NT2/D1 (cell line): ENCODE measurements around the gene YIF1A.
"Not testable (repeated sequence)": the region's sequence is repeated elsewhere in the genome, so short reads cannot be mapped to it uniquely, and the experiment has no call there.

ENCODE experiments used
- DNase-seq: peaks from one replicate; pipeline ENCODE4 v3.0.0-alpha.2; 2011; ENCODE audit warnings: low read depth, low spot score
- H3K27me3 ChIP-seq: 2 replicates; pipeline ENCODE4 v1.6.0; 2011; ENCODE audit warnings: mild to moderate bottlenecking; ENCODE audit not compliant: insufficient read length, insufficient read depth
- H3K36me3 ChIP-seq: 2 replicates; pipeline ENCODE4 v1.6.1; 2011; ENCODE audit warnings: mild to moderate bottlenecking, low read length, mixed read lengths; ENCODE audit not compliant: insufficient read depth, insufficient read length
- H3K4me1 ChIP-seq: 2 replicates; pipeline ENCODE4 v1.5.1; 2011; ENCODE audit not compliant: insufficient read depth, insufficient read length
- H3K4me3 ChIP-seq: 2 replicates; pipeline ENCODE4 v1.5.1; 2011; ENCODE audit warnings: low read depth; ENCODE audit not compliant: insufficient read length
- H3K9ac ChIP-seq: 2 replicates; pipeline ENCODE4 v1.6.0; 2011; ENCODE audit warnings: low read depth; ENCODE audit not compliant: insufficient read length
- H3K9me3 ChIP-seq: 2 replicates; pipeline ENCODE4 v1.5.1; 2011; ENCODE audit warnings: mild to moderate bottlenecking, low read length; ENCODE audit not compliant: insufficient read depth
- SUZ12 ChIP-seq: IDR thresholded peaks from 2 replicates; pipeline ENCODE4 v1.6.1; 2011; ENCODE audit not compliant: insufficient read length, insufficient read depth; ENCODE audit errors: extremely low read depth
- YY1 ChIP-seq: IDR thresholded peaks from 2 replicates; pipeline ENCODE4 v1.6.1; 2011; ENCODE audit not compliant: insufficient read length, insufficient read depth
- ZNF274 ChIP-seq: IDR thresholded peaks from 2 replicates; pipeline ENCODE4 v1.6.1; 2011; ENCODE audit warnings: mild to moderate bottlenecking, low read depth, low read length

Gene YIF1A

GRCh38 chr11:66281776-66282467 is 7.0 kb downstream of the YIF1A start:
- Histone ChIP-seq H3K4me3 (no peak overlapping the region), H3K4me1 (peaks cover 27% of the 10 kb centered on the region), H3K27me3 (no peaks in the 10 kb centered on the region), H3K9me3 (no peaks in the 10 kb centered on the region), H3K9ac (no peak overlapping the region), H3K36me3 (peaks cover 40% of the 10 kb centered on the region)
- no peak for TF ChIP-seq YY1
- TF ChIP-seq ZNF274 = no peak
- TF ChIP-seq SUZ12 = no peak
- DNase-seq = no peak

- TF ChIP-seq YY1 = no peak
- no peak for TF ChIP-seq SUZ12
- no peak for TF ChIP-seq ZNF274
- Histone ChIP-seq H3K27me3 (no peaks in the 10 kb centered on the region), H3K9ac (peak overlapping the region; percentile 17)
These were observed 7.9 kb downstream of the YIF1A start for GRCh38 chr11:66281001-66281400.

GRCh38 chr11:66280428-66280827 is 8.5 kb downstream of the YIF1A start:
- Histone ChIP-seq H3K4me1 (peaks cover 27% of the 10 kb centered on the region), H3K27me3 (no peaks in the 10 kb centered on the region), H3K36me3 (peaks cover 38% of the 10 kb centered on the region), H3K4me3 (no peak overlapping the region), H3K9ac (no peak overlapping the region), H3K9me3 (no peaks in the 10 kb centered on the region)
- no peak for DNase-seq
- TF ChIP-seq ZNF274 (no peak), SUZ12 (no peak), YY1 (no peak)

More at GRCh38 chr11:66281001-66281400, 7.9 kb downstream of the YIF1A start:
- Histone ChIP-seq H3K4me1 (peaks cover 27% of the 10 kb centered on the region), H3K4me3 (no peak overlapping the region), H3K36me3 (peaks cover 38% of the 10 kb centered on the region), H3K9me3 (no peaks in the 10 kb centered on the region)
- DNase-seq = no peak

GRCh38 chr11:66279092-66279734 is 9.7 kb downstream of the YIF1A start:
- no peak for TF ChIP-seq YY1
- no peak for TF ChIP-seq ZNF274
- TF ChIP-seq SUZ12 = no peak
- DNase-seq = no peak
- H3K4me1 ChIP-seq = peaks cover 27% of the 10 kb centered on the region
- peak overlapping the region; percentile 8 for H3K4me3 ChIP-seq
- H3K27me3 ChIP-seq = no peaks in the 10 kb centered on the region
- H3K9me3 ChIP-seq = no peaks in the 10 kb centered on the region
- peak overlapping the region; percentile 21 for H3K9ac ChIP-seq
- H3K36me3 ChIP-seq = peaks cover 36% of the 10 kb centered on the region

GRCh38 chr11:66278363-66279091 is 10.4 kb downstream of the YIF1A start:
- H3K4me3 ChIP-seq = peak overlapping the region; percentile 46
- H3K9ac ChIP-seq = peak overlapping the region; percentile 67
- no peak for DNase-seq
- peaks cover 26% of the 10 kb centered on the region for H3K4me1 ChIP-seq
- no peaks in the 10 kb centered on the region for H3K27me3 ChIP-seq
- TF ChIP-seq YY1 (no peak), ZNF274 (no peak), SUZ12 (no peak)
- H3K36me3 ChIP-seq = peaks cover 39% of the 10 kb centered on the region
- no peaks in the 10 kb centered on the region for H3K9me3 ChIP-seq

GRCh38 chr11:66277471-66278362 is 11.2 kb downstream of the YIF1A start, which contains the start of gene CNIH2:
Gene CNIH2, plus strand, starts transcription at chr11:66278175. Its CDS starts 282 bp downstream, at chr11:66278457.
- peak within 1 kb of the TSS; percentile 46 for H3K4me3 ChIP-seq
- peaks cover 44% of the 10 kb centered on the region for H3K36me3 ChIP-seq
- DNase-seq = no peak
- H3K4me1 ChIP-seq = peaks cover 20% of the 10 kb centered on the region
- peak within 1 kb of the TSS; percentile 67 for H3K9ac ChIP-seq
- no peak for TF ChIP-seq YY1
- TF ChIP-seq ZNF274 = no peak
- TF ChIP-seq SUZ12 = no peak
- no peaks in the 10 kb centered on the region for H3K27me3 ChIP-seq
- no peaks in the 10 kb centered on the region for H3K9me3 ChIP-seq

GRCh38 chr11:66277064-66277463 is 11.9 kb downstream of the YIF1A start:
- not testable (repeated sequence) for H3K9ac ChIP-seq, DNase-seq, H3K27me3 ChIP-seq, H3K9me3 ChIP-seq, H3K4me3 ChIP-seq
- Histone ChIP-seq H3K36me3 (peaks cover 50% of the 10 kb centered on the region), H3K4me1 (peaks cover 19% of the 10 kb centered on the region)

GRCh38 chr11:66276619-66277018 is 12.3 kb downstream of the YIF1A start:
- not testable (repeated sequence) for DNase-seq, H3K4me3 ChIP-seq

More at GRCh38 chr11:66276619-66277018, 12.3 kb downstream of the YIF1A start:
- H3K9me3 ChIP-seq, H3K27me3 ChIP-seq, H3K9ac ChIP-seq: not testable (repeated sequence)
- Histone ChIP-seq H3K4me1 (peaks cover 15% of the 10 kb centered on the region), H3K36me3 (peaks cover 52% of the 10 kb centered on the region)
